ENCODE data around the gene DYNLT2. TPM values are rescaled to one million over a fixed set of nuclear protein-coding genes. Genes with fewer than 3 reads are reported as not detected.

Gene DYNLT2
- total RNA-seq, 1 donor from 2014 or later = 3.2 TPM

GRCh38 chr6:169710009-169710408 lies 41.4 kb downstream of the DYNLT2 start:
- peaks cover 0 to 43% of the 10 kb centered on the region in 2 donors for H3K36me3 ChIP-seq
- H3K9me3 ChIP-seq = no peaks in the 10 kb centered on the region
- H3K27me3 ChIP-seq = no peaks in the 10 kb centered on the region
- no peak overlapping the region for H3K27ac ChIP-seq
- intact Hi-C loops (cut with DNase I) = loop anchor here (2.0 kb wide), 1 partner anchor 51 kb away; no protein-coding TSS in a partner anchor
- DNase-seq (ENCODE audit: extremely low spot score in 2 of 2) = no peak
- TF ChIP-seq POLR2A (IDR thresholded peaks at IDR 0.05) = no peak
- no peak for TF ChIP-seq CTCF (IDR thresholded peaks at IDR 0.05)
- H3K4me3 ChIP-seq = no peak overlapping the region
- peaks cover 9% of the 10 kb centered on the region for H3K4me1 ChIP-seq

- Histone ChIP-seq H3K4me3 (no peak overlapping the region), H3K27me3 (no peaks in the 10 kb centered on the region), H3K27ac (no peak overlapping the region), H3K36me3 (peaks cover 0 to 41% of the 10 kb centered on the region in 2 donors), H3K4me1 (peaks cover 16% of the 10 kb centered on the region), H3K9me3 (no peaks in the 10 kb centered on the region)
- TF ChIP-seq POLR2AphosphoS5 (IDR thresholded peaks at IDR 0.05; ENCODE audit: insufficient read depth in 1 of 2, low read depth in 1 of 2) (no peak), CTCF (IDR thresholded peaks at IDR 0.05) (no peak), POLR2A (IDR thresholded peaks at IDR 0.05) (no peak)
- intact Hi-C loops (cut with DNase I) = no loop called here
- DNase-seq (ENCODE audit: extremely low spot score in 2 of 2) = no peak
These were observed 42.1 kb downstream of the DYNLT2 start for GRCh38 chr6:169709293-169709692.

GRCh38 chr6:169707772-169708171 lies 43.6 kb downstream of the DYNLT2 start:
- Histone ChIP-seq H3K27me3 (no peaks in the 10 kb centered on the region), H3K27ac (no peak overlapping the region), H3K9me3 (no peaks in the 10 kb centered on the region), H3K4me3 (no peak overlapping the region), H3K4me1 (peaks cover 31% of the 10 kb centered on the region), H3K36me3 (peaks cover 0 to 36% of the 10 kb centered on the region in 2 donors)
- no peak for DNase-seq (ENCODE audit: extremely low spot score in 2 of 2)
- intact Hi-C loops (cut with DNase I) = no loop called here
- TF ChIP-seq POLR2AphosphoS5 (IDR thresholded peaks at IDR 0.05; ENCODE audit: insufficient read depth in 1 of 2, low read depth in 1 of 2) (no peak), POLR2A (IDR thresholded peaks at IDR 0.05) (no peak), CTCF (IDR thresholded peaks at IDR 0.05) (no peak)

GRCh38 chr6:169702840-169703246 lies 48.5 kb downstream of the DYNLT2 start:
- no peak for TF ChIP-seq CTCF (IDR thresholded peaks at IDR 0.05)
- TF ChIP-seq POLR2AphosphoS5 (IDR thresholded peaks at IDR 0.05; ENCODE audit: insufficient read depth in 1 of 2, low read depth in 1 of 2) = no peak
- TF ChIP-seq POLR2A (IDR thresholded peaks at IDR 0.05) = no peak
- Histone ChIP-seq H3K36me3 (peaks cover 0 to 10% of the 10 kb centered on the region in 2 donors), H3K4me1 (peaks cover 62% of the 10 kb centered on the region), H3K27me3 (no peaks in the 10 kb centered on the region), H3K9me3 (no peaks in the 10 kb centered on the region), H3K4me3 (peak overlapping the region; percentile 77 to 99), H3K27ac (peak overlapping the region; percentile 93)
- no peak for DNase-seq (ENCODE audit: extremely low spot score in 2 of 2)
- intact Hi-C loops (cut with DNase I) = no loop called here

- Histone ChIP-seq H3K36me3 (peaks cover 0 to 10% of the 10 kb centered on the region in 2 donors), H3K27ac (peak within 1 kb of the TSS; percentile 93), H3K4me3 (peak within 1 kb of the TSS; percentile 77 to 99), H3K4me1 (peaks cover 62% of the 10 kb centered on the region), H3K27me3 (no peaks in the 10 kb centered on the region), H3K9me3 (no peaks in the 10 kb centered on the region)
- TF ChIP-seq POLR2A (IDR thresholded peaks at IDR 0.05) (peak in 1 of 2 donors; percentile 87), CTCF (IDR thresholded peaks at IDR 0.05) (no peak), POLR2AphosphoS5 (IDR thresholded peaks at IDR 0.05; ENCODE audit: insufficient read depth in 1 of 2, low read depth in 1 of 2) (peak; percentile 96 to 98)
- DNase-seq (ENCODE audit: extremely low spot score in 2 of 2) = peak in 1 of 2 donors; percentile 95
- intact Hi-C loops (cut with DNase I) = no loop called here
These were observed 49.2 kb downstream of the DYNLT2 start, which contains the start of the genes C6orf120 and WDR27 for GRCh38 chr6:169701954-169702839. C6orf120 (plus strand) TSS chr6:169702126; CDS start chr6:169702460, 334 bp downstream. WDR27 (minus strand) TSS chr6:169702029; CDS start chr6:169689005, 13,024 bp downstream.
